ENCODE measurements around the gene TTLL9. TPM values are rescaled to one million over a fixed set of nuclear protein-coding genes. Genes with fewer than 3 reads are reported as not detected.

Gene TTLL9
- total and polyA plus RNA-seq, 2 of the 13 experiments (the other 11 are each of a cell fraction or from before 2014, with no cell fraction given) = not detected

GRCh38 chr20:31901615-31902014, 31.2 kb downstream of the TTLL9 start:
- FAIRE-seq (no peak), ATAC-seq (no peak), DNase-seq (ENCODE audit: low spot score) (no peak)
- POLR2A ChIA-PET = no interaction called here
- H3K36me3 ChIP-seq (replicated peaks in 1 of 2; ENCODE audit: control insufficient read depth in 1 of 2, insufficient read depth in 2 of 2, low read length in 2 of 2) = no peaks in the 10 kb centered on the region
- no peak overlapping the region for H3K4me2 ChIP-seq (ENCODE audit: low read depth, low read length)
- H3K4me3 ChIP-seq (replicated peaks in 1 of 3; ENCODE audit: insufficient read depth in 1 of 3, low read depth in 2 of 3, low read length in 3 of 3) = no peak overlapping the region
- H3K27ac ChIP-seq (ENCODE audit: extremely low read length, insufficient read depth, low read length) = no peak overlapping the region
- H3K4me1 ChIP-seq (ENCODE audit: insufficient read depth, low read length) = no peaks in the 10 kb centered on the region
- H2AFZ ChIP-seq (ENCODE audit: low read length) = no peak overlapping the region
- no peak overlapping the region for H3K9ac ChIP-seq (ENCODE audit: insufficient read depth, low read depth, low read length)
- TF ChIP-seq ZNF615 (CRISPR knock-in tag; IDR thresholded peaks at IDR 0.05; ENCODE audit: borderline replicate concordance) (no peak), AGO1 (IDR thresholded peaks at IDR 0.05; ENCODE audit: low read depth, low read length, poor library complexity, severe bottlenecking) (no peak), FOXK2 (IDR thresholded peaks at IDR 0.05) (no peak), SATB2 (CRISPR knock-in tag; IDR thresholded peaks at IDR 0.05) (no peak), AHR (CRISPR knock-in tag; IDR thresholded peaks at IDR 0.05) (no peak), ZBTB46 (CRISPR knock-in tag; IDR thresholded peaks at IDR 0.05; ENCODE audit: borderline replicate concordance) (no peak), RXRB (CRISPR knock-in tag; IDR thresholded peaks at IDR 0.05; ENCODE audit: borderline replicate concordance) (no peak), SOX6 (IDR thresholded peaks at IDR 0.05) (no peak), SOX6 (CRISPR knock-in tag; IDR thresholded peaks at IDR 0.05) (no peak), ZBTB2 (CRISPR knock-in tag; IDR thresholded peaks at IDR 0.05; ENCODE audit: low read depth) (no peak), IRX3 (CRISPR knock-in tag; IDR thresholded peaks at IDR 0.05; ENCODE audit: borderline replicate concordance, low read depth) (no peak), TCF7 (IDR thresholded peaks at IDR 0.05; ENCODE audit: low read depth) (no peak), ZNF652 (CRISPR knock-in tag; IDR thresholded peaks at IDR 0.05; ENCODE audit: borderline replicate concordance, low read depth) (no peak), ZNF83 (CRISPR knock-in tag; IDR thresholded peaks at IDR 0.05; ENCODE audit: borderline replicate concordance) (no peak), RAD21 (CRISPR knock-in tag; IDR thresholded peaks at IDR 0.05) (no peak), ZNF382 (CRISPR knock-in tag; IDR thresholded peaks at IDR 0.05; ENCODE audit: borderline replicate concordance) (no peak), ATF4 (CRISPR knock-in tag; IDR thresholded peaks at IDR 0.05) (no peak)
- TF ChIP-seq, protein P1, sequence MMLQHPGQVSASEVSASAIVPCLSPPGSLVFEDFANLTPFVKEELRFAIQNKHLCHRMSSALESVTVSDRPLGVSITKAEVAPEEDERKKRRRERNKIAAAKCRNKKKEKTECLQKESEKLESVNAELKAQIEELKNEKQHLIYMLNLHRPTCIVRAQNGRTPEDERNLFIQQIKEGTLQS (CRISPR knock-in tag; IDR thresholded peaks at IDR 0.05) = no peak
- TF ChIP-seq, protein P2, sequence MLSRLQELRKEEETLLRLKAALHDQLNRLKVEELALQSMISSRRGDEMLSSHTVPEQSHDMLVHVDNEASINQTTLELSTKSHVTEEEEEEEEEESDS (CRISPR knock-in tag; IDR thresholded peaks at IDR 0.05; ENCODE audit: borderline replicate concordance) = no peak
- in situ Hi-C loops (cut with HindIII; ENCODE audit: extremely low pct_ligation_motif_present, low pct_unique_long_range_greater_than_20kb) = no loop called here
- H3K27me3 ChIP-seq (ENCODE audit: control insufficient read depth in 1 of 2, insufficient read depth in 2 of 2, low read length in 2 of 2) = peaks cover 4 to 32% of the 10 kb centered on the region in 2 experiments; a peak in 4 of 5 replicates
- H4K20me1 ChIP-seq (ENCODE audit: insufficient read depth, low read length) = no peaks in the 10 kb centered on the region
- WGBS (ENCODE audit: low lambda C conversion rate) = 24% methylated on average over 6 of the region's 6 CpGs
- no TSS peak for BruUV-seq (replicated peaks)
- H3K79me2 ChIP-seq (ENCODE audit: insufficient read depth, low read length) = no peaks in the 10 kb centered on the region
- CTCF ChIA-PET (ENCODE audit: low intra/inter-chr PET ratio, low total read pairs) = no interaction called here
- intact Hi-C loops (cut with micrococcal nuclease; ENCODE audit: unreplicated experiment) = no loop called here
- no peaks in the 10 kb centered on the region for H3K9me3 ChIP-seq (ENCODE audit: low read length)

Measured in HepG2 (cell line).